AG09309 (cell line): ENCODE results near the gene DEPDC5.
"Not testable (repeated sequence)": the region's sequence is repeated elsewhere in the genome, so short reads cannot be mapped to it uniquely, and the experiment has no call there.

Experiments
- DNase-seq: peaks from one replicate; pipeline ENCODE4 v3.0.0-alpha.2; 2010; ENCODE audit warnings: low read depth
- H3K4me3 ChIP-seq: 2 replicates; pipeline ENCODE4 v1.5.1; 2011; ENCODE audit warnings: mild to moderate bottlenecking, low read depth, low read length, moderate library complexity; ENCODE audit not compliant: control insufficient read depth
- CTCF ChIP-seq: IDR thresholded peaks from 2 replicates; pipeline ENCODE4 v1.5.1; 2011; ENCODE audit warnings: mild to moderate bottlenecking, low read depth, low read length, inconsistent platforms; ENCODE audit not compliant: insufficient read depth, control insufficient read depth; ENCODE audit errors: missing control alignments

DEPDC5 gene

GRCh38 chr22:31790240-31790639 is 36.4 kb downstream of the DEPDC5 start:
- no peak for TF ChIP-seq CTCF
- no peak overlapping the region for H3K4me3 ChIP-seq
- no peak for DNase-seq

DNA sequence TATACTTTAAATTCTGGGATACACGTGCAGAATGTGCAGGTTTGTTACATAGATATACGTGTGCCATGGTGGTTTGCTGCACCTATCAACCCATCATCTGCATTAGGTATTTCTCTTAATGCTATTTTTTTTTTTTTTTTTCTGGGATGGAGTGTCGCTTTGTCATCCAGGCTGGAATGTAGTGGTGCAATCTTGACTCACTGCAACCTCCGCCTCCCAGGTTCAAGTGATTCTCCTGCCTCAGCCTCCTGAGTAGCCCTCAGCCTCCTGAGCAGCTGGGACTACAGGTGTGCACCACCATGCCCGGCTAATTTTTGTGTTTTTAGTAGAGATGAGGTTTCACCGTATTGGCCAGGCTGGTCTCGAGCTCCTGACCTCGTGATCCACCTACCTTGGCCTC is 45.5 kb downstream of the DEPDC5 start:
- not testable (repeated sequence) for DNase-seq, H3K4me3 ChIP-seq

- no peak overlapping the region for H3K4me3 ChIP-seq
- no peak for DNase-seq
- TF ChIP-seq CTCF, result no peak
These were observed 46.2 kb downstream of the DEPDC5 start for GRCh38 chr22:31800065-31800464.

DNA sequence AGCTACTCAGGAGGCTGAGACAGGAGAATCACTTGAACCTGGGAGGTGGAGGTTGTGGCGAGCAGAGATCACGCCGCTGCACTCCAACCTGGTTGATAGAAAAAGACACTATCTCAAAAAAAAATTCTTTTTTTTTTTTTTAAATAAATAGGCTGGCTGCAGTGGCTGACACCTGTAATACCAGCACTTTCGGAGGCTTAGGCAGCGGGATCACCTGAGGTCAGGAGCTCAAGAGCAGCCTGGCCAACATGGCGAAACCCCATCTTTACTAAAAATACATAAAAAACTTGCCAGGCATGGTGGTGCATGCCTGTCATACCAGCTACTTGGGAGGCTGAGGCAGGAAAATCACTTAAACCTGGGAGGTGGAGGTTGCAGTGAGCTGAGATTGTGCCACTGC is 47.0 kb downstream of the DEPDC5 start:
- not testable (repeated sequence) for DNase-seq, H3K4me3 ChIP-seq

- no peak for TF ChIP-seq CTCF
- no peak overlapping the region for H3K4me3 ChIP-seq
- no peak for DNase-seq
These were observed 48.8 kb downstream of the DEPDC5 start for GRCh38 chr22:31802575-31802974.

GRCh38 chr22:31806751-31807150 is 52.9 kb downstream of the DEPDC5 start:
- no peak overlapping the region for H3K4me3 ChIP-seq
- DNase-seq, result no peak
- TF ChIP-seq CTCF, result no peak

GRCh38 chr22:31812977-31813605 is 59.3 kb downstream of the DEPDC5 start:
- TF ChIP-seq CTCF, result no peak
- no peak for DNase-seq
- no peak overlapping the region for H3K4me3 ChIP-seq

DNA sequence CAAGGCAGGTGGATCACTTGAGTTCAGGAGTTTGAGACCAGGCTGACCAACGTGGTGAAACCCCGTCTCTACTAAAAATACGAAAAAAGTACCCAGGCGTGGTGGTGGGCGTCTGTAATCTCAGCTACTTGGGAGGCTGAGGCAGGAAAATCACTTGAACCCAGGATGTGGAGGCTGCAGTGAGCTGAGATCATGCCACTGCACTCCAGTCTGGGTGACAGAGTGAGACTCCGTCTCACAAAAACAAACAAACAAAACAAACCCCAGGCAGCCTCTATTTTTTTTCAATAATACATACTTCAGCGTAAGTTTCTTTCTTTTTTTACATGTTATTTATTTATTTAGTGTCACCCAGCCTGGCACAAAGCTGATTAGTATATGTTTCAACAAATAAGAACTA is 60.1 kb downstream of the DEPDC5 start:
- not testable (repeated sequence) for DNase-seq, H3K4me3 ChIP-seq

- TF ChIP-seq CTCF, result no peak
- DNase-seq, result no peak
- H3K4me3 ChIP-seq, result no peak overlapping the region
These were observed 61.1 kb downstream of the DEPDC5 start for GRCh38 chr22:31814942-31815341.

GRCh38 chr22:31815383-31815814 is 61.6 kb downstream of the DEPDC5 start:
- not testable (repeated sequence) for H3K4me3 ChIP-seq, DNase-seq
